Smooth muscle cell of the brain vasculature (primary cell): ENCODE data around the gene ZNF778.

Experiments
- DNase-seq: peaks from one replicate; pipeline ENCODE4 v3.0.0-alpha.2; 2012; ENCODE audit warnings: low read depth, low spot score

ZNF778 gene

DNA sequence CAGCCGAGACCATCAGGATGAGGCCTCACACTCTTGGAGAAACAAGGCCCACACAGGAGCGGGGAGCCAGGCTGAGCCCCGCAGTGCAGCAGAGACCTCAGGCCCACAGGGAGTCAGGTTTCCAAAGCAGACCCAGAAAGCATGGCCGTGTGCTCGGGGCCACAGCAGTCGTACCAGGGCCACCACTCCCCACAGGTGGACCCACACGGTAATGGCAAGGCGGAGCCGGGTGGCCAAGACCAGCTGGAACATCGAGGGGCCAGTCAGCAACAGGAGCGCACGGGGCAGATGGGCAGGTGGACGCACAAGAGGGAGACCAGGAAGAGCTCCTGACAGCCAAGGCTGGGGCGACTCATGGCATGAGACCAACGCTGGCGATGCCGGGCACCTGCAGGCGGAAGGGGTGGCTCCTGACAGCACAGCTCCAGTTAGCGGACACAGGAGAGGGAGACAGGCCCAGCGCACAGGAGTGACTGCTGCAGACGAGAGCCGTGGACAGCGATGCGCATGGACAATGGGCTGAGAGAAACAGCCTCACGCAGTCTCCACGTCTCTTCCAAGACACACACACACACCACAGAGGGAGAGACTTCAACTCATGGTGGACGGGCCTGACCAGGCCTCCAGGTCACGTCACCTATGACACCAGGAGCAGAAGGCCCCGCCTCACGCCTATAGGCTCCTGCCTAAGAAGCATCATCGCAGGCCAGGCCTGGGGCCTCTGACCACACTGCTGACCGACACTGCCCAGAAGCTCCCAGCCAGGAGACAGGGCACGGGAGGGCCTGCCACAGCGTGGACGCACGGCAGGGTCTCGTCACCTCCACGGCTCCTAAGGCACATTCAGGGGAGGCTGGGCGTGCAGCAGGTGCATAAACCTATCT, 58.6 kb downstream of the ZNF778 start:
- no peak for DNase-seq

DNA sequence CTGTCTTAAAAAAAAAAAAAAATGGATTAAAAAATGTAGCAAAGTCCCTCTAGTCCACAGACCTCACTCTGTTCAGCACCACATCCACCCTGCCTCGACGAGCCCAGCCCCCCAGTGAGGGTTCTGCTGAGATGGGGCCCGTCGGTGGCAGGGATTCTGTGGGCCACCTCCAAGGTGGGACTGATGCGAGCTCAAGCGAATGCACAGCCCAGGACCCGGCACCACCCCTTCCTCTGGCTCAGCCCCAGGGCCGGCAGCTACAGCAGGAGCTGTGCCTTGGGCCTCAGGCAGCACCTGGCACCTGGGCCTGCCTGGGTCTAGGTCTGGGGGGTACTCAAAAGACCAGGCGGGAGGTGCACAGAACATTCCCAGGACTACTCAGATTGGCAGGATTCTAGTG, 59.5 kb downstream of the ZNF778 start:
- DNase-seq, result no peak

DNA sequence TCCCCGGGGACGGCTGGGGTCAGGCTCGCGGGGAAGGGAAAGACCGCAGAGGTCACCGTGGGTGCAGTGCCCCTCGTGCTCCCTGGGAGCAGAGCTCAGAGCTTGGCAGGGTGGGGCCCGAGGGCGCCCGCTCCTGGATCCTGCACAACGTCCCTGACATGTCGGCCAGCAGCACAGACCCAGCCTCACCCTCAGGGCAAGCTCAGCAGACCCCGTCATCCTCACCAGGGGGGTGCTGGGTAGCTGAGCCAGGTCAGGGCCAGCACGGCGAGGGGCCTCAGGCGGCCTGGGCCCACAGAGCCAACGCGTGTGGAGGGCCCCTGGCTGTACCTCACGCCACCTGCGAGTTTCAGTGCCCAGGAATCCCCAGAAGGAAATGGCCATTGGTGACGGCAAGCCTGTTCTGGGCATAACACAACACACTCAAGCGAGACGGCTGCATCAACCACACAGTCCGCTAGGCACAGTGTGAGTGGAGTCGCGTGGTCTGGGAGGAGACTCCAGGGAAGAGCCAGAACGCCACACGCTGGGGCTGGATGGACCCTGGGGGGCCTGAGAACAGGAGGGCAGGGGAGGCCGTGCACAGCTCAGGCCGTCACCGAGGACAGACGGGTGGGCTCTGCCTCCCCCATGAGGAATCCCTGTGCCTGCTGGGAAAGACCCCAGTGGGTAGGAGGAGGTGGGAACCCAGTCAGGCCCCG, 60.3 kb downstream of the ZNF778 start:
- DNase-seq, result no peak

DNA sequence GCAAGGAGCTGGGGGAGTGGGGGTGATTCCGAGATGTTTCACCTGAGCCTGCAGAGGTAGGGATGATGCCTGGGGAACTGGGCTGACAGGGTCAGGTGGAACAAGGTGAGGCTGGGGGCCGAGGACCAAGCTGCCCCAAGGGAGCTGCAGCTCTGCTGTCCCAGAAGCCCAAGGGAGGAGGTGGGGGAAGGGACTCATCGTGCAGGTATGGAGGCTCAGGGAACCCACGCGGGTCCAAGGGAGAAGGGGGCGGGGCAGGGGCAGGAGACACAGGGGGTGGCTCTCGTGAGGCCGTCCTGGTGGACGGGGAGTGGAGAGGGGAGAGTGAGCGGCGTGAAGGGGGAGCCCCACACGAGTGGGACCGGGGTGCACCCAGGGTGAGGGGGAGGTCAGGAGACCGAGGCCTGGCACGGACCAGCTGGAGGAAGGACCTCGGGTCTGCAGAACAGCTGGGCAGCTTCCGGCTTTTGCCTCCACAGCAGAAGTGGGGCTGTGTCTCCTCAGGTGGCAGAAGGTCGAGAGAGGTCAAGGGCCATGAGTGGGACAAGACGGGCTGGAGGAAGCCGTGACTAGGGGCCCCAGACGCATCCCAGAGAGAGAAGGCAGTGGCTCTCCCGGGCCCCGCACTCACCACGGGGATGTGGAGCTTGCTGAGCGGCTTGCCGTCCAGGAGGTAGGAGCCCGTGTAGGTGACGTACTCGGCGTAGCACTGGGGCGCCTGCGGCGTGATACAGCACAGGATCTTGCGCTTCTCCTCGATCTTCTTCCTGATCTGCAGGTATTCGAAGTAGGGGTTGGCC, 61.1 kb downstream of the ZNF778 start:
- no peak for DNase-seq

DNA sequence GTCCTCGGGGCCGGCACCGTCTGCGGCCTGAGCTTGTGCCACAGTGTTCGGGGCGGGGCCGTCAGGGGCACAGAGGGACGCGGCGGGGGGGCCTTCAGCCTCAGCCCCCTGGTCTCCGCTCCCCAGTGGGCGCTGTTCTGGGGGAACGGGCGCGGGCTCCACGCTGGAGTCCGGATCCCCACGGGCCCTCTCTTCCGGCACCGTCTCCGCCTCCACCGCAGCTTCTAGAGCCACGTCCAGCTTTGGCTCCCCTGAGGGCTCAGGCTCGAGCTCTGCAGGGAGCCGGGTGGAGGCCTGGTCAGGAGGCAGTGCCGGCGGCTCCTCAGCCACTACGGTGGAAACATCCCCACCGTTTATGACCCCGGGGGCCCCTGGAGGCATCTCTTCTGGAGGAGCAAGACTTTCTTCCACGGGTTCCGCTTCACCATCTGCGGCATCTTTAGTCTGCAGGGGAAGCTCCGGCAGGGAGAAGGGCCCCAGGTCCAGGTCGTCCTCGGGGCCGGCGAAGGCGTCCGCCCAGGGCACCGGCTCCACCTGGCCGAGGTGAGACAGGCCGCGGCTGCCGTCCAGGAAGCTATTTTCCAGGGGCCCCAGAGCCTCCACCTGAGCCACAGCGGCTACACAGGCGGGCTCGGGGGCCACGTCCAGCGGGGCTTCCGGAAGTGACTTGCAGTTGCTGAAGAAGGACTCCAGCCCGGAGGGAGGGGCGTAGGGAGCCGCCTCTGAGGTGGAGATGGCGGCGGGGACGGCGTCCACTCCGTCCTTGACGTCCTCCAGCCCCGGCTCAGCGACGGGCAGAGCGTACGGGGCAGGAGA, 62.4 kb downstream of the ZNF778 start:
- no peak for DNase-seq

DNA sequence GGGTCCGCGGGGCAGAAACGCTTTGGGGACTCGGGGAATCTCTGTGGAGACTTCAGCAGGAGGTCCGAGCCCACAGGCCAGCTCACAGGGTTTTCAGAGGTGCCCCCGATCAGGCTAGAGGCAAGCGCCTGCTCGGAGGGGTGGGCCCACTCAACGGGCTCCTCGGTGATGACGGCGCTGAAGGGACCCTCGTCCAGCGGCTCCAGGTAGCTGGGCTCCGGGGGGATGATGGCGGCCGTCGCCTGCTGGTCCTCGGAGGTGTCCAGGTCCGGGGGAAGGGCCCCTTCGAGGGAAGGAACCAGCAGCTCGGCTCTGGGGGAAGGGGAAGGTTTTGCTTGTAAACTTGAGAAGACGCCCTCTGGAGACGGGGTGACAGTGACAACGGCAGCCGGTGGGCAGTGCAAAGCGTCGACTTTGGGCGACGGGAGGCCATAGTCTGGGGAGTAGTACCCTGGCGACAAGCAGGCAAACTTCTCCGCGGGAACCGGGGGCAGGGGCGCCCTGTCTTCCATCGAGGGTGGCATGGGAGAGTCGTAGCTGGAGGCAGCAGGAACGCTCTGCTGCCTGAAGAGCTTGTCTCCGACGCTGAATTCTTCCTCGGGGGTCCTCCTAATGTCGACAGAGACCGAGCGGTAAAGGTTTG, 63.2 kb downstream of the ZNF778 start:
- no peak for DNase-seq

DNA sequence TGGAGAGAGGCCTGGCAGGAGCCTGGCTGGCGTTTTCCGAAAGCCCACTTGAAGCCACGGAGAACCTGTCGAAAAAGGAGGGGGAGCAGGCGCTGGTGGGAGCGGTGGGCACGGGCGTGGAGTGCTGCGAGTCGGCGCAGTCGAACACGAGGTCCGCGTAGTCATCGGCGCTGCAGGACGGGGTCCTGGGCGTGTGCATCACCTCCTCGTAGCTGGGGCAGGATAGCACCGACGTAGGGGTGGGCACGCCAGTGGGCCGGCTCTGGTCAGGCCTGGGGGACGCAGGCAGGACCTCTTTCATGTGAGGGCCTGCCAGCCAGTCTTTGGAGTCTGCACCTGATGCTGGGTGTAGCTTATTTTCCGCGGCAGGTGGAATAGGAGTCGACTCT, 63.7 kb downstream of the ZNF778 start:
- DNase-seq, result no peak

DNA sequence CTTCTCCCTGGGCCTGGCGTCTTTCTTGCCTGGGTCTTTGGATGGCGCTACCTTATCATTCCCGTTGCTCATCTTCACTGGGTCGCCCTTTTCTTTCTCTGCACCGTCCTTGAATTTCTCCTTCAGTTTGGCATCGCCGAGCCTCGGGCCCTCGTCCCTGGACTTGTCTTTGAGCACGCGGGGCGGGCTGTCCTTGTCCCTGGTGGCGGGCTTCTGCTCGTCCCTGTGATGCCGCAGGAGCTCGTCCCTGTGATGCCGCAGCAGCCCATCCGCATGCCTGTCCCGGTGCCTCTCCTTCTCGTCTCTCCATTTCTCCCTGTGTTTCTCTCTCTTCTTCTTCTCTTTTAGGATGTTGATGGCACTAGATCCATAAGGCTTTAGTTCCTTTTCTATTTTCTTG, 64.3 kb downstream of the ZNF778 start:
- DNase-seq, result no peak

DNA sequence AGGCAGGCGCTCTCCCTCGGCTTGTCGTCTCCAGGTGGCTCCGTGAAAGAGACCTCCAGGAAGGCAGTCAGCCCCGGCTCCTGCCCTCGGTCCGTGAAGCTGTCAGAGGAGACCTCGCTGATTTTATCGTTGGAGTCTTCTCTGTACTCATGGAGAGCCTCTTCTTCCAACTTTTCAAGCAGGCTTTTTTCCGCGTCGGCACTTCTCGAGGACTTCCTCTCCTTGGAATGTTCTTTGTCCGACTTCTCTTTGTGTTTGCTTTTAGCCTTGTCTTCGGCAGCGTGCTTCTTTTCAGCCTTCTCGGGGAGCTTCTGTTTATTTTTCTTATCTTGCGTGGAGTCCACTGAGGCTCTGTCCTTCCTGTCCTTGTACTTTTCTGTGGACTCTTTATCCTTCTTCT, 65.0 kb downstream of the ZNF778 start:
- DNase-seq, result no peak

DNA sequence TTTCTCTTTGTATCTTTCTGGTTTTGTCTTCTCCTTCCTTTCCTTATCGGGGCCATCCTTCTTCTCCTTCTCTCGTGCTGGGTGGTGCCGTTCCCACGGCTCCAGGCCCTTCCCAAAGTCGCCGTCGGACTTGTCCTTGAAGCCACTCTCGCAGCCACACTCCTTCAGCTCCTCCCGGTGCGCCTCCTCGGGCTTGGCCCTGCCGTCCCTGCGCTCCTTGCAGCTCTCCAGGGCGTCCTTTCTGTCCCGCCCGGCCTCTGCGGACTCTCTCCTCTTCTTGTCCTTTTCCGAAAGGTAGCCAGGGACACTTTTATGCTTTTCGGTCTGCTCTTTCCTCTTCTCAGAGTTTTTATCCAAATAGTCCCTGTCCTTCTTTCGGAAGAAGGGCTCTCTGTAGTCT, 65.9 kb downstream of the ZNF778 start:
- DNase-seq, result no peak

DNA sequence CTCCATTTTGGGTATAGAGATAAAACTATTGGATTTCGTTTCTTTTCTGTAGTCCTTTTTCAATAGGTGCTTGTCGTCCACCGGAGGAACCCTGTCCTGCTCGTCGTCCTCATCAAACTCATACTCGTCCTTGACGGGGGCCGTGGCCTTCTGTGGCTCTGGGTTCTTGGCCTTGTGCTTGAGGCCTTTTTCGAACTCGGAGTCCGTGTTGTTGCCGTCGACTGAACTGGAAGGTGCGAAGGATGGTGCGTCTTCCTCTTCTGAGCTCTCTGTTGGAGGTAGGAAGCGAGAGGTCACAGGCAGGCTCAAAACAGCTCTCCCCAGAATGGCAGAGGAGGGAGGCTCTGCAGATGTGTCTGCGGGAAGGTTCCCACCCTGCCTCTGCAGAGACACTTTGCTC, 67.9 kb downstream of the ZNF778 start:
- no peak for DNase-seq

DNA sequence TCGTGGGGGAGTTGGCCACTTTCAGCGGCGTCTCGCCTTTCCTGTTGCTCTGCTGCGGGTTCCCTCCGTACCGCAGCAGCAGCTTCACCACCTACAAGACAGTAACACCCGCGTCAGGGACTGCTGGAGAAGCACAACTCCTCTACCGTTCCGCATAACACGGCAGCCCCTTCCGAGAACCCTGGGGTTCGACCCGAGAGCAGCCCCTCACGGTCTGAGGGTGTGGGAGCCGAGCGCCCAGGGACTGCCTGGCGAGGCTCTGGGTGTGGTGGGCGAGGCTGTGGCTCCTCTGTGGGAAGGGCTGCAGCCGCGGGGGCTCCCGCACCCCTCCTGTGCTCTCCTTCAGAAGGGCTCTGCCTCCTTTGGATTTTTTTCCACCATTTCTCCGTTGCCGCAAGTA, 68.6 kb downstream of the ZNF778 start:
- no peak for DNase-seq
